Thoracic aorta (tissue), 2 donors: ENCODE data around the gene ELOVL6. TPM values are rescaled to one million over a fixed set of nuclear protein-coding genes. Genes with fewer than 3 reads are reported as not detected.

Source experiments
- ATAC-seq: fragments of 150-250 bp; one replicate; pipeline ENCODE4 v1.8.0; 2017; ENCODE audit warnings: low read depth; ENCODE audit not compliant: insufficient number of reproducible peaks, low FRiP score
- DNase-seq: peaks from one replicate; pipeline ENCODE4 v3.0.0-alpha.2; 2020; ENCODE audit warnings: low spot score
- H3K27ac ChIP-seq, 2 donors: fragments of 200-600 bp; sonication (generic); 1 replicate in 1 of 2; 2 replicates in 1 of 2; pipeline ENCODE4 v1.5.1; 2016; ENCODE audit warnings: mild to moderate bottlenecking in 2 of 2, moderate library complexity in 2 of 2
- H3K27me3 ChIP-seq: fragments of 200-600 bp; sonication (generic); replicated peaks from 2 replicates; pipeline ENCODE4 v1.6.0; 2016; ENCODE audit warnings: mild to moderate bottlenecking; ENCODE audit not compliant: insufficient read depth
- H3K36me3 ChIP-seq: fragments of 200-600 bp; sonication (generic); one replicate; pipeline ENCODE4 v1.5.1; 2016
- H3K4me1 ChIP-seq, 2 donors: fragments of 200-600 bp; sonication (generic); 1 replicate in 1 of 2; 2 replicates in 1 of 2; pipeline versions ENCODE4 v1.5.1 to v1.6.0; 2016; ENCODE audit warnings: low read depth in 2 of 2, mild to moderate bottlenecking in 1 of 2; ENCODE audit not compliant: control insufficient read depth in 1 of 2
- H3K4me3 ChIP-seq: fragments of 200-600 bp; sonication (generic); 2 replicates; pipeline ENCODE4 v1.5.1; 2016; ENCODE audit warnings: mild to moderate bottlenecking
- H3K9me3 ChIP-seq: fragments of 200-600 bp; sonication (generic); 2 replicates; pipeline ENCODE4 v1.5.1; 2016
- total RNA-seq, 2 donors: library from RNA; depleted of rRNA; stranded (reverse); fragments of >200 nt; gene quantifications; one replicate each; pipeline versions ENCODE4 v1.1.0 to v1.2.3, GENCODE V29; 2016
- TF ChIP-seq, protein P1 (sequence below): fragments of 200-600 bp; sonication (generic); IDR thresholded peaks from one replicate; pipeline ENCODE4 v1.5.1; 2019; ENCODE audit warnings: antibody characterized with exemption

The ELOVL6 gene
- total RNA-seq, 2 donors from 2014 or later, result 1.5 to 2.7 TPM

DNA sequence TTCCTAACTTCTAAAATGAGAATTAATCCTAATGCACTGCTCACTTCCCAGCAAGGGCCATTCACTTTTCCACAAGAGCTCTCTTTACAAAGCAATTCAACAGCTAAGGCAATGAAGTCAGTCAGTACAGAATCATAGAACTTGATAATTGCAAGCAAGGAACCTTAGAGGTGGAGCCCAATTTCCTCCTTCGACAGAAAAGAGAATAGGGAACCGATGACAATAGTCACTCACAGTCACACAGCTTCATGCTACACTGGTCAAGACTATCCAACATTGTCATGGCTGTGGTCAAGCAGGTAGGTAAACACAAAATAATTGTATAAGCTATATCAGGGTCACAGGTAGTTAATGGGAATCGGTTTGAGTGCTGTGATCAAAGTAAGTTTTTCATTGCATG, 90.0 kb downstream of the ELOVL6 start:
- Histone ChIP-seq H3K36me3 (no peaks in the 10 kb centered on the region), H3K4me1 (no peaks in the 10 kb centered on the region), H3K9me3 (no peaks in the 10 kb centered on the region), H3K27ac (no peak overlapping the region), H3K4me3 (no peak overlapping the region), H3K27me3 (no peaks in the 10 kb centered on the region)
- no peak for DNase-seq
- ATAC-seq, result no peak
- TF ChIP-seq, protein P1, sequence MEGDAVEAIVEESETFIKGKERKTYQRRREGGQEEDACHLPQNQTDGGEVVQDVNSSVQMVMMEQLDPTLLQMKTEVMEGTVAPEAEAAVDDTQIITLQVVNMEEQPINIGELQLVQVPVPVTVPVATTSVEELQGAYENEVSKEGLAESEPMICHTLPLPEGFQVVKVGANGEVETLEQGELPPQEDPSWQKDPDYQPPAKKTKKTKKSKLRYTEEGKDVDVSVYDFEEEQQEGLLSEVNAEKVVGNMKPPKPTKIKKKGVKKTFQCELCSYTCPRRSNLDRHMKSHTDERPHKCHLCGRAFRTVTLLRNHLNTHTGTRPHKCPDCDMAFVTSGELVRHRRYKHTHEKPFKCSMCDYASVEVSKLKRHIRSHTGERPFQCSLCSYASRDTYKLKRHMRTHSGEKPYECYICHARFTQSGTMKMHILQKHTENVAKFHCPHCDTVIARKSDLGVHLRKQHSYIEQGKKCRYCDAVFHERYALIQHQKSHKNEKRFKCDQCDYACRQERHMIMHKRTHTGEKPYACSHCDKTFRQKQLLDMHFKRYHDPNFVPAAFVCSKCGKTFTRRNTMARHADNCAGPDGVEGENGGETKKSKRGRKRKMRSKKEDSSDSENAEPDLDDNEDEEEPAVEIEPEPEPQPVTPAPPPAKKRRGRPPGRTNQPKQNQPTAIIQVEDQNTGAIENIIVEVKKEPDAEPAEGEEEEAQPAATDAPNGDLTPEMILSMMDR, result no peak

DNA sequence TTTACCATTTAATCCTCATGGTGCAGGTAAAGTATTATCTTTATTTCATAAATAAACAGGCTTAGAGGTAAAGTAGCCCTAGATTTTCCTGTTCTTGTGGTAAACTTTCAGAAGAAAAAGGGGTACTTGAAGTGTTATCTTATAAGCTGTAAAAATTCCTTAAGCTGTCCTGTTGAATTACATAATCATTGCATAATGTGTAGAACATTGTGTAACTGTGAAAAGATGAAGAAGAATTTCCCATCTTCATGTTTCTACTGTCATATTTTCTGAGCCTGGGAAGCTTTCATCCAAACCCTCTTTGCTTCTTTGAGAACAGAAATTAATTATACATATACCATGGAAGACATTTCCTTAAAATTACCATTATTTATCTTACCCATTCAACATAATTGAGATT, 90.5 kb downstream of the ELOVL6 start:
- TF ChIP-seq, protein P1, result no peak
- ATAC-seq (no peak), DNase-seq (no peak)
- no peaks in the 10 kb centered on the region for H3K27me3 ChIP-seq
- no peak overlapping the region for H3K27ac ChIP-seq
- no peaks in the 10 kb centered on the region for H3K4me1 ChIP-seq
- H3K4me3 ChIP-seq, result no peak overlapping the region
- H3K36me3 ChIP-seq, result no peaks in the 10 kb centered on the region
- no peaks in the 10 kb centered on the region for H3K9me3 ChIP-seq

DNA sequence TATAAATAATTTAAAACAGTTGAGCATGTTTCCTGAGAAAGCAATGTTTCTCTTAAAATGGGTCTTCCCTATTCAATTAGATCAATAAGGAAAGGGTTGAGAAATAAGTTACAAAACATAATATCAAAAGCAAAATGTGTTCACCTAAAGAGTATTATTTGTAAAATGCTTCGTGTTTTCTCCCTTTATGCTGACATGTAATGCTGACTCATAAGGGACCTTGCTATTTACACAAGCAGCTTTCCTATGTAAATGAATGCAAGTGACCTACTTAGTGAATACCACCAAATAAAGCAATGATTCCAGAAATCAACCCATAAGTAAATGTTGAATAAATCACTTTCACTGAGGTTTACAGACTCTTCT, 91.5 kb downstream of the ELOVL6 start:
- no peaks in the 10 kb centered on the region for H3K36me3 ChIP-seq
- no peak overlapping the region for H3K4me3 ChIP-seq
- TF ChIP-seq, protein P1, result no peak
- ATAC-seq (no peak), DNase-seq (no peak)
- no peaks in the 10 kb centered on the region for H3K4me1 ChIP-seq
- H3K9me3 ChIP-seq, result no peaks in the 10 kb centered on the region
- no peaks in the 10 kb centered on the region for H3K27me3 ChIP-seq
- H3K27ac ChIP-seq, result no peak overlapping the region

DNA sequence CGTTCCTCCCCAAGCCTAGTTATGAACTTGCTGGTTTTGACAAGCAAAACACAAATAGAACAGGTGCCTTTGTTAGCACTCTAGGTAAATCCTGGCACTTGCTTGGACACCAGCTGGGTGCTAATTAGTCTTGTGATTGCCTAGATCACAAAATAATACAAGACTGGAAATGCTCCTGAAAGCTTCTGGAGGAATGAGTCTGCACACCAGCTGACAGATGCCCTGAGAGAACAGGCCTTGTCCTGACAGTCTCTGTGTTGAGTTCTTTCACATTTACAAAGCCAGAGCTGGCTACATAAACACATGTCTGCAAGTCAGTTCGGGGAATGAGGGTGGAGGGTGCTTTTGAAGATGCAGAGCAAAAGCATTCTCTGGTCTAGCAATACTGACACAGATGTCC, 93.8 kb downstream of the ELOVL6 start:
- Histone ChIP-seq H3K36me3 (no peaks in the 10 kb centered on the region), H3K9me3 (no peaks in the 10 kb centered on the region), H3K4me3 (no peak overlapping the region), H3K4me1 (no peaks in the 10 kb centered on the region), H3K27me3 (no peaks in the 10 kb centered on the region), H3K27ac (no peak overlapping the region)
- TF ChIP-seq, protein P1, result no peak
- no peak for ATAC-seq
- no peak for DNase-seq

DNA sequence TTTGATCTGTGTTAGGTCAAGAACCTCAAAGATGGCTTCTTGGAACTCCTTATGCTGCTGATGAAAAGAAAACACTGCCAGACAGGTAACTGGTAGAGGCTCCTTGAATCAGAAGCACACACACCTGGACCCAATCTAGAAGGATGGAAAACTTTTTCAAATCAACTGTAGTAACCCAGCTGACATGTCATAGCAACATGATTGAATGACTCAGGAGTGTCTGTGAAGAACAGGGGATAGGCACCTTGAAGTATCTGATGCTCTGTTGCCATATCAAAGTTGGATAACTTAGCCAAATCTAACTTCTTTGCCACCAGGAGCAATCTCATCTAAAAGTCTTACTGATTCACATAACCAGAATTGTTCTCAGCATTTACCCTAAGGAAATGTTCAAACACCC, 98.8 kb downstream of the ELOVL6 start:
- Histone ChIP-seq H3K4me1 (no peaks in the 10 kb centered on the region), H3K27me3 (no peaks in the 10 kb centered on the region), H3K9me3 (no peaks in the 10 kb centered on the region), H3K36me3 (no peaks in the 10 kb centered on the region), H3K4me3 (no peak overlapping the region), H3K27ac (no peak overlapping the region)
- no peak for DNase-seq
- TF ChIP-seq, protein P1, result no peak
- no peak for ATAC-seq
